ENCODE data around the gene CATSPER1.

The CATSPER1 gene

GRCh38 chr11:65992056-65992455 is 34.2 kb downstream of the CATSPER1 start:
- no peak for DNase-seq

- peak; percentile 97 for DNase-seq
Measured at GRCh38 chr11:65988791-65989592, 37.3 kb downstream of the CATSPER1 start.

GRCh38 chr11:65987336-65987735 is 38.9 kb downstream of the CATSPER1 start:
- DNase-seq = no peak

GRCh38 chr11:65983589-65983987 is 42.7 kb downstream of the CATSPER1 start:
- no peak for DNase-seq

GRCh38 chr11:65982824-65983588 is 43.3 kb downstream of the CATSPER1 start:
- no peak for DNase-seq

GRCh38 chr11:65981972-65982823 is 44.1 kb downstream of the CATSPER1 start:
- DNase-seq = no peak

- no peak for DNase-seq
Measured at GRCh38 chr11:65981101-65981740, 45.1 kb downstream of the CATSPER1 start.

- no peak for DNase-seq
Measured at GRCh38 chr11:65979261-65979759, 47.0 kb downstream of the CATSPER1 start.

- no peak for DNase-seq
Measured at GRCh38 chr11:65978391-65979238, 47.7 kb downstream of the CATSPER1 start.

- no peak for DNase-seq
Measured at GRCh38 chr11:65977621-65978390, 48.5 kb downstream of the CATSPER1 start.

- DNase-seq = no peak
Measured at GRCh38 chr11:65976216-65977176, 49.8 kb downstream of the CATSPER1 start.

- no peak for DNase-seq
Measured at GRCh38 chr11:65975771-65976170, 50.5 kb downstream of the CATSPER1 start.

- DNase-seq = peak; percentile 1
Measured at GRCh38 chr11:65973439-65974110, 52.7 kb downstream of the CATSPER1 start.

GRCh38 chr11:65972116-65972515 is 54.2 kb downstream of the CATSPER1 start:
- no peak for DNase-seq

GRCh38 chr11:65968600-65969482 is 57.4 kb downstream of the CATSPER1 start:
- no peak for DNase-seq

- no peak for DNase-seq
Measured at GRCh38 chr11:65967329-65967934, 58.8 kb downstream of the CATSPER1 start.
